ENCODE data around the gene AMN1.
"Not testable (repeated sequence)": the region's sequence is repeated elsewhere in the genome, so short reads cannot be mapped to it uniquely, and the experiment has no call there.

The AMN1 gene

GRCh38 chr12:31756977-31757420 lies 28.2 kb upstream of the AMN1 start:
- Histone ChIP-seq H3K4me3 (no peak overlapping the region), H3K27me3 (no peaks in the 10 kb centered on the region), H3K9ac (no peak overlapping the region), H3K9me3 (no peaks in the 10 kb centered on the region), H3K27ac (no peak overlapping the region), H3K4me2 (no peak overlapping the region), H3K36me3 (no peaks in the 10 kb centered on the region), H3K4me1 (peaks cover 20% of the 10 kb centered on the region), H4K20me1 (no peaks in the 10 kb centered on the region)
- TF ChIP-seq Cebpa-rat (IDR thresholded peaks at IDR 0.05) = no peak

GRCh38 chr12:31752450-31752849 lies 23.6 kb upstream of the AMN1 start:
- Histone ChIP-seq H3K27ac (no peak overlapping the region), H3K4me1 (peaks cover 21% of the 10 kb centered on the region), H3K4me2 (peak overlapping the region; percentile 54), H3K36me3 (no peaks in the 10 kb centered on the region), H3K4me3 (no peak overlapping the region), H3K9ac (no peak overlapping the region), H3K27me3 (no peaks in the 10 kb centered on the region), H4K20me1 (no peaks in the 10 kb centered on the region), H3K9me3 (peaks cover 18% of the 10 kb centered on the region)
- TF ChIP-seq Cebpa-rat (IDR thresholded peaks at IDR 0.05) = no peak

GRCh38 chr12:31751085-31751484 lies 22.3 kb upstream of the AMN1 start:
- no peaks in the 10 kb centered on the region for H3K27me3 ChIP-seq
- H3K4me2 ChIP-seq = no peak overlapping the region
- H3K27ac ChIP-seq = no peak overlapping the region
- H3K4me3 ChIP-seq = no peak overlapping the region
- peaks cover 35% of the 10 kb centered on the region for H3K4me1 ChIP-seq
- no peaks in the 10 kb centered on the region for H3K36me3 ChIP-seq
- TF ChIP-seq Cebpa-rat (IDR thresholded peaks at IDR 0.05) = no peak
- no peaks in the 10 kb centered on the region for H4K20me1 ChIP-seq
- peaks cover 18% of the 10 kb centered on the region for H3K9me3 ChIP-seq
- no peak overlapping the region for H3K9ac ChIP-seq

- Histone ChIP-seq H3K4me1 (peaks cover 36% of the 10 kb centered on the region), H3K4me2 (no peak overlapping the region), H3K27ac (no peak overlapping the region), H3K36me3 (no peaks in the 10 kb centered on the region), H3K9me3 (peaks cover 18% of the 10 kb centered on the region), H4K20me1 (no peaks in the 10 kb centered on the region), H3K9ac (no peak overlapping the region), H3K4me3 (no peak overlapping the region), H3K27me3 (no peaks in the 10 kb centered on the region)
- no peak for TF ChIP-seq Cebpa-rat (IDR thresholded peaks at IDR 0.05)
Measured at GRCh38 chr12:31750747-31751039, 21.9 kb upstream of the AMN1 start.

DNA sequence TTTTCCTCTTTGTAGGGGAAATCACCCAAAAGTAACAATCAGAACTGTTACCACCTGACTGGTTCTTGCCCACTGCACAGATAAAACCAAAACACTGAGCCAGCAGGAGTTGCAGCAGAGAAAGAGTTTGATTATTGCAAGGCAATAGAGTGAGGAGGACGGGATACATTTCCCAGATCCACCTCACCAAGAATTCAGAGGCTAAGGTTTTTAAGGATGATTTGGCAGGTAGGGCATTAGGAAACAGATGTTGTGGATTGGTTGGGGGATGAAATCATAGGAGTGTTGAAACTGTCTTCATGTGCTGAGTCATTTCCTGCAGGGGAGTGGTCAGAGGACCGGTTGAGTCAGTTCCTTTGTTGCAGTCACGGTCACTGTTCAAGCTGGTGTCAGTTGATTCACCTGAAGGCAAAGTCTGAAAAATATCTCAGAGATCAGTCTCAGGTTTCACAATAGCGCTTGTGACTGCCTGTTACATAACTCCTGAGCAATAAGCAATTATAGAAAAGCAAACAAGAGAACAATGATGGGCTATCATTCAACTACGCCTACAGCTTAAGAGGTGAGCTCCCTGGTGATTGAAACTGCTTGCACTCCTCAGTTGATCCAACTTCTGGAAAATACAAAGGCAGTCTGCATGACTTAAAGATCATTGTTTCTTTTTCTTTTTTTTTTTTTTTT lies 20.3 kb upstream of the AMN1 start:
- no peaks in the 10 kb centered on the region for H3K36me3 ChIP-seq
- peak overlapping the region; percentile 17 for H3K4me2 ChIP-seq
- no peak overlapping the region for H3K4me3 ChIP-seq
- H3K27me3 ChIP-seq = no peaks in the 10 kb centered on the region
- H3K27ac ChIP-seq = no peak overlapping the region
- peaks cover 36% of the 10 kb centered on the region for H3K4me1 ChIP-seq
- peaks cover 18% of the 10 kb centered on the region for H3K9me3 ChIP-seq
- no peaks in the 10 kb centered on the region for H4K20me1 ChIP-seq
- H3K9ac ChIP-seq = no peak overlapping the region
- TF ChIP-seq Cebpa-rat (IDR thresholded peaks at IDR 0.05) = no peak

GRCh38 chr12:31745242-31745641 lies 16.4 kb upstream of the AMN1 start:
- Histone ChIP-seq H3K9me3 (peaks cover 18% of the 10 kb centered on the region), H3K4me3 (no peak overlapping the region), H3K27ac (no peak overlapping the region), H3K4me2 (no peak overlapping the region), H3K4me1 (peaks cover 36% of the 10 kb centered on the region), H3K27me3 (no peaks in the 10 kb centered on the region), H3K36me3 (no peaks in the 10 kb centered on the region), H4K20me1 (no peaks in the 10 kb centered on the region), H3K9ac (no peak overlapping the region)
- no peak for TF ChIP-seq Cebpa-rat (IDR thresholded peaks at IDR 0.05)

DNA sequence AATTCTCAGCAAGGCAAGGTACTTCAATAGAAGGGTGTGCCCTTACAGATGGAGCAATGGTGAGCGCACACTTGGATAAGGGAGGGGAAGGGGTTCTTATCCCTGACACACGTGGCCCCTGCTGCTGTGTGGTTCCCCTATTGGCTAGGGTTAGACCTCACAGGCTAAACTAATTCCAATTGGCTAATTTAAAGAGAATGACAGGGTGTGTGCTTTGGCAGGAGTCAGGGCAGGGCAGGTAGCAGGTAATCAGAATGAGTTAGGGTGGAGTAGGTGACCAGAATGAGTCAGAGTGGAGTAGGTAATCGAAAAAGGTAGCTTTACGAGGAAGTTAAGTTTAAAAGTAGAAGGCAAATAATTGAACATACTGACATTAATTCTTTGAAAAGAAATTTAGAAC lies 15.5 kb upstream of the AMN1 start:
- H3K4me1 ChIP-seq = peaks cover 35% of the 10 kb centered on the region
- not testable (repeated sequence) for H3K27ac ChIP-seq, H4K20me1 ChIP-seq

GRCh38 chr12:31742891-31743290 lies 14.1 kb upstream of the AMN1 start:
- no peak overlapping the region for H3K27ac ChIP-seq
- no peak overlapping the region for H3K9ac ChIP-seq
- no peaks in the 10 kb centered on the region for H3K36me3 ChIP-seq
- peaks cover 3% of the 10 kb centered on the region; the same call in 1 of the 2 replicates for H3K9me3 ChIP-seq
- peaks cover 29% of the 10 kb centered on the region for H3K4me1 ChIP-seq
- no peak overlapping the region for H3K4me2 ChIP-seq
- TF ChIP-seq Cebpa-rat (IDR thresholded peaks at IDR 0.05) = no peak
- H3K4me3 ChIP-seq = no peak overlapping the region
- no peaks in the 10 kb centered on the region for H3K27me3 ChIP-seq
- no peaks in the 10 kb centered on the region for H4K20me1 ChIP-seq

More for the DNA sequence above, 15.5 kb upstream of the AMN1 start:
- H3K27me3 ChIP-seq, H3K9ac ChIP-seq, H3K4me2 ChIP-seq, H3K36me3 ChIP-seq, H3K4me3 ChIP-seq: not testable (repeated sequence)
- H3K9me3 ChIP-seq = peaks cover 16% of the 10 kb centered on the region

DNA sequence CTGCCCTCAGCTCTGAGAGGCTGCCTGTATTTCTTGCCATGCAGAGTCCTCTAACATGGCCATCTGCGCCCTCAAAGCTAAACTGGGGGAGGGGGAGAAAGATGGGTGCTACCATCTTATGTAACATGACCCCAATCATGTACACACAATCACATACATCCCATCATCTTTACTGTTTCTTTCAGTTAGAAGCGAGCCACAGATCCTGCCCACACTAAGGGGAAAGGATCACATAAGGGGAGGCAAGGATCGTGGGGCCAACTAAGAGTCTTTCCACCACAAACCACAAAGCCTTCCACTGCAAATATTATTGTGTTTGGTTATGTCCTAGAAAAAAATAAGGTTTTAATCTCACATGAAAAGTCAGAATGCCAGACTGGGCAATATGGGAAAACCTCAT lies 11.8 kb upstream of the AMN1 start:
- peaks cover 12% of the 10 kb centered on the region for H3K4me1 ChIP-seq

GRCh38 chr12:31737763-31738162 lies 8.9 kb upstream of the AMN1 start:
- Histone ChIP-seq H3K9me3 (no peaks in the 10 kb centered on the region), H3K27me3 (no peaks in the 10 kb centered on the region), H3K4me1 (peaks cover 8% of the 10 kb centered on the region), H3K9ac (no peak overlapping the region), H4K20me1 (no peaks in the 10 kb centered on the region), H3K4me3 (no peak overlapping the region), H3K36me3 (no peaks in the 10 kb centered on the region), H3K27ac (no peak overlapping the region), H3K4me2 (no peak overlapping the region)
- TF ChIP-seq Cebpa-rat (IDR thresholded peaks at IDR 0.05) = no peak

More for the DNA sequence above, 11.8 kb upstream of the AMN1 start:
- TF ChIP-seq Cebpa-rat (IDR thresholded peaks at IDR 0.05) = no peak
- H3K27ac ChIP-seq = no peak overlapping the region
- H3K4me2 ChIP-seq = peak overlapping the region; percentile 1; the same call in 1 of the 2 replicates
- H3K9me3 ChIP-seq = no peaks in the 10 kb centered on the region
- H3K36me3 ChIP-seq = no peaks in the 10 kb centered on the region
- H3K4me3 ChIP-seq = no peak overlapping the region
- H3K27me3 ChIP-seq = no peaks in the 10 kb centered on the region
- no peaks in the 10 kb centered on the region for H4K20me1 ChIP-seq
- H3K9ac ChIP-seq = no peak overlapping the region

GRCh38 chr12:31737345-31737744 lies 8.5 kb upstream of the AMN1 start:
- no peaks in the 10 kb centered on the region for H4K20me1 ChIP-seq
- no peak overlapping the region for H3K4me2 ChIP-seq
- no peaks in the 10 kb centered on the region for H3K36me3 ChIP-seq
- H3K27me3 ChIP-seq = no peaks in the 10 kb centered on the region
- H3K9ac ChIP-seq = no peak overlapping the region
- no peak overlapping the region for H3K4me3 ChIP-seq
- TF ChIP-seq Cebpa-rat (IDR thresholded peaks at IDR 0.05) = no peak
- H3K9me3 ChIP-seq = no peaks in the 10 kb centered on the region
- H3K4me1 ChIP-seq = peaks cover 8% of the 10 kb centered on the region
- no peak overlapping the region for H3K27ac ChIP-seq

Measured in BLaER1 (cell line).